ENCODE measurements around the gene RARB.

DNA sequence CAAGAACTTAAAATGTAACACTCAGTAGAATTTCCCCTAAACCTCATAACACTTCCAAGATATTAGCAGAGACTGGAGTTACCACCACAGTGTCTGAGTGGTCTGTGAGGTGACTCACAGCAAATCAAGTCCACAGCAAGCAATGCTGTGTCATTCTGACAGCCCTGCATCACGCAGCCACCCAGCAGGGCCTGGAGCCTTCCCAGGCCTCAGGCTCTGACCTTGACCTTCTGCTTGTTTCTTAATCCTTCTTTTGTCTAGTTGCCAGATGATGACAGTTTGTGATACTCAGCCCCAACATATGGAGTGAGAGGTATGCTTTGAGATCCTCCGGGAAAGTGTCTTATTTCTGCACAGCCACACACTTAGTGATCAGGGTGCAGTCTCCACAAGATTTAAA, 154.2 kb downstream of the RARB start:
- TF ChIP-seq, protein P1, sequence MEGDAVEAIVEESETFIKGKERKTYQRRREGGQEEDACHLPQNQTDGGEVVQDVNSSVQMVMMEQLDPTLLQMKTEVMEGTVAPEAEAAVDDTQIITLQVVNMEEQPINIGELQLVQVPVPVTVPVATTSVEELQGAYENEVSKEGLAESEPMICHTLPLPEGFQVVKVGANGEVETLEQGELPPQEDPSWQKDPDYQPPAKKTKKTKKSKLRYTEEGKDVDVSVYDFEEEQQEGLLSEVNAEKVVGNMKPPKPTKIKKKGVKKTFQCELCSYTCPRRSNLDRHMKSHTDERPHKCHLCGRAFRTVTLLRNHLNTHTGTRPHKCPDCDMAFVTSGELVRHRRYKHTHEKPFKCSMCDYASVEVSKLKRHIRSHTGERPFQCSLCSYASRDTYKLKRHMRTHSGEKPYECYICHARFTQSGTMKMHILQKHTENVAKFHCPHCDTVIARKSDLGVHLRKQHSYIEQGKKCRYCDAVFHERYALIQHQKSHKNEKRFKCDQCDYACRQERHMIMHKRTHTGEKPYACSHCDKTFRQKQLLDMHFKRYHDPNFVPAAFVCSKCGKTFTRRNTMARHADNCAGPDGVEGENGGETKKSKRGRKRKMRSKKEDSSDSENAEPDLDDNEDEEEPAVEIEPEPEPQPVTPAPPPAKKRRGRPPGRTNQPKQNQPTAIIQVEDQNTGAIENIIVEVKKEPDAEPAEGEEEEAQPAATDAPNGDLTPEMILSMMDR (IDR thresholded peaks at IDR 0.05), result no peak
- no peak for TF ChIP-seq ZFX (IDR thresholded peaks at IDR 0.05; ENCODE audit: borderline replicate concordance)

All from 22Rv1 (cell line).